ENCODE data around the gene TMA16. TPM values are rescaled to one million over a fixed set of nuclear protein-coding genes. Genes with fewer than 3 reads are reported as not detected.

TMA16 gene
- total RNA-seq, 4 donors from 2014 or later: 13.3 to 38.5 (median 20.7) TPM

GRCh38 chr4:163565226-163566135, 71.0 kb downstream of the TMA16 start:
- no peak overlapping the region for H3K4me3 ChIP-seq (ENCODE audit: low read depth, poor library complexity, severe bottlenecking)
- intact Hi-C loops (cut with DNase I; ENCODE audit: low total_unique reads): no loop called here
- no peak for DNase-seq (ENCODE audit: low spot score in 2 of 2)
- TF ChIP-seq CTCF (IDR thresholded peaks at IDR 0.05): no peak
- TF ChIP-seq POLR2A (IDR thresholded peaks at IDR 0.05): no peak
- WGBS, 2 donors: 39 to 43% methylated on average over 5 of the region's 5 CpGs

GRCh38 chr4:163566257-163566796, 71.8 kb downstream of the TMA16 start:
- DNase-seq (ENCODE audit: low spot score in 2 of 2): no peak
- WGBS, 2 donors: 69 to 73% methylated on average over 4 of the region's 4 CpGs
- no peak overlapping the region for H3K4me3 ChIP-seq (ENCODE audit: low read depth, poor library complexity, severe bottlenecking)
- TF ChIP-seq POLR2A (IDR thresholded peaks at IDR 0.05): no peak
- TF ChIP-seq CTCF (IDR thresholded peaks at IDR 0.05): no peak
- intact Hi-C loops (cut with DNase I; ENCODE audit: low total_unique reads): no loop called here

GRCh38 chr4:163568843-163569242, 74.4 kb downstream of the TMA16 start:
- TF ChIP-seq POLR2A (IDR thresholded peaks at IDR 0.05) (no peak), CTCF (IDR thresholded peaks at IDR 0.05) (no peak)
- H3K4me3 ChIP-seq (ENCODE audit: low read depth, poor library complexity, severe bottlenecking): no peak overlapping the region
- intact Hi-C loops (cut with DNase I; ENCODE audit: low total_unique reads): no loop called here
- DNase-seq (ENCODE audit: low spot score in 2 of 2): no peak
- WGBS, 2 donors: 79 to 90% methylated on average over 2 of the region's 2 CpGs

Other genes starting within 250 kb of the TMA16 start
- 10 to 100 TPM; 12.1 to 31.5 (median 19.8) TPM for gene NPY1R, start 162.1 kb upstream of the TMA16 start, total RNA-seq
- 1 to 10 TPM in 1 of 4 donors, under 1 TPM in 2, not detected in 1; 0.80 to 1.4 (median 0.83) TPM for gene NPY5R, start 150.8 kb upstream of the TMA16 start, total RNA-seq
- gene TKTL2, start 20.9 kb upstream of the TMA16 start, total RNA-seq: not detected